ENCODE results near the gene MID2. TPM values are rescaled to one million over a fixed set of nuclear protein-coding genes. Genes with fewer than 3 reads are reported as not detected.

Gene MID2
- total RNA-seq, 5 donors from 2014 or later (not counting 1 experiment from before 2014, with no cell fraction given): 14.9 to 21.1 (median 16.0) TPM

- no peaks in the 10 kb centered on the region for H3K4me1 ChIP-seq (ENCODE audit: control insufficient read depth in 1 of 2, extremely low read depth in 1 of 2, insufficient read depth in 2 of 2, low read length in 2 of 2)
- H3K27ac ChIP-seq (ENCODE audit: low read length): no peak overlapping the region
- no peak for ATAC-seq (replicated peaks in 1 of 4)
- H3K4me1 Mint-ChIP-seq: no peaks in the 10 kb centered on the region
- CTCF ChIA-PET: interaction anchor here (0.6 to 0.7 kb wide), 4 partner anchors 24 to 965 kb away, joined by 3 to 6 read pairs (median 4); no protein-coding TSS in a partner anchor
- H3K4me3 ChIP-seq (ENCODE audit: control insufficient read depth in 1 of 2, extremely low read depth in 1 of 2, low read length in 1 of 2): no peak overlapping the region
- H3K4me3 Mint-ChIP-seq: no peak overlapping the region
- H3K27ac Mint-ChIP-seq: no peak overlapping the region
- H3K9me3 Mint-ChIP-seq: no peaks in the 10 kb centered on the region
- no CpG with 5 or more reads among the region's 5 CpGs for WGBS (ENCODE audit: insufficient coverage)
- H3K27me3 Mint-ChIP-seq: peaks cover 0 to 11% of the 10 kb centered on the region in 2 donors
- no peak for DNase-seq
- H3K36me3 ChIP-seq (ENCODE audit: control insufficient read depth in 2 of 2, extremely low read depth in 1 of 2, insufficient read depth in 1 of 2, low read length in 1 of 2): no peaks in the 10 kb centered on the region
- POLR2A ChIA-PET: no interaction called here
- peaks cover 38% of the 10 kb centered on the region for H3K36me3 Mint-ChIP-seq
- no peaks in the 10 kb centered on the region for H3K9me3 ChIP-seq
- H3K27me3 ChIP-seq (replicated peaks in 1 of 2; ENCODE audit: control insufficient read depth in 2 of 2, extremely low read depth in 1 of 2, insufficient read depth in 2 of 2, low read length in 1 of 2): no peaks in the 10 kb centered on the region
Measured at GRCh38 chrX:107857837-107858236, 32.2 kb downstream of the MID2 start.

- ATAC-seq (replicated peaks in 1 of 4): no peak
- WGBS (ENCODE audit: insufficient coverage): no CpG with 5 or more reads among the region's 4 CpGs
- Mint-ChIP-seq H3K27me3 (peaks cover 0 to 19% of the 10 kb centered on the region in 2 donors), H3K4me3 (no peak overlapping the region), H3K4me1 (peaks cover 0 to 3% (median 0%) of the 10 kb centered on the region in 3 donors), H3K36me3 (peaks cover 30% of the 10 kb centered on the region), H3K27ac (no peak overlapping the region), H3K9me3 (no peaks in the 10 kb centered on the region)
- Histone ChIP-seq H3K4me1 (ENCODE audit: control insufficient read depth in 1 of 2, extremely low read depth in 1 of 2, insufficient read depth in 2 of 2, low read length in 2 of 2) (no peaks in the 10 kb centered on the region), H3K27me3 (replicated peaks in 1 of 2; ENCODE audit: control insufficient read depth in 2 of 2, extremely low read depth in 1 of 2, insufficient read depth in 2 of 2, low read length in 1 of 2) (no peaks in the 10 kb centered on the region), H3K27ac (ENCODE audit: low read length) (no peak overlapping the region), H3K9me3 (no peaks in the 10 kb centered on the region), H3K36me3 (ENCODE audit: control insufficient read depth in 2 of 2, extremely low read depth in 1 of 2, insufficient read depth in 1 of 2, low read length in 1 of 2) (no peaks in the 10 kb centered on the region), H3K4me3 (ENCODE audit: control insufficient read depth in 1 of 2, extremely low read depth in 1 of 2, low read length in 1 of 2) (no peak overlapping the region)
- POLR2A ChIA-PET: no interaction called here
- CTCF ChIA-PET: no interaction called here
- DNase-seq: no peak
Measured at GRCh38 chrX:107861056-107861455, 35.4 kb downstream of the MID2 start.

GRCh38 chrX:107871136-107871535 is 45.5 kb downstream of the MID2 start:
- Mint-ChIP-seq H3K27ac (no peak overlapping the region), H3K27me3 (peaks cover 0 to 6% of the 10 kb centered on the region in 2 donors), H3K4me3 (no peak overlapping the region), H3K4me1 (peaks cover 0 to 9% (median 0%) of the 10 kb centered on the region in 3 donors), H3K36me3 (peaks cover 4% of the 10 kb centered on the region), H3K9me3 (no peaks in the 10 kb centered on the region)
- WGBS (ENCODE audit: insufficient coverage): no CpG with 5 or more reads among the region's 6 CpGs
- no peak for ATAC-seq (replicated peaks in 1 of 4)
- Histone ChIP-seq H3K4me3 (ENCODE audit: control insufficient read depth in 1 of 2, extremely low read depth in 1 of 2, low read length in 1 of 2) (no peak overlapping the region), H3K27ac (ENCODE audit: low read length) (no peak overlapping the region), H3K9me3 (no peaks in the 10 kb centered on the region), H3K36me3 (ENCODE audit: control insufficient read depth in 2 of 2, extremely low read depth in 1 of 2, insufficient read depth in 1 of 2, low read length in 1 of 2) (no peaks in the 10 kb centered on the region), H3K4me1 (ENCODE audit: control insufficient read depth in 1 of 2, extremely low read depth in 1 of 2, insufficient read depth in 2 of 2, low read length in 2 of 2) (no peaks in the 10 kb centered on the region), H3K27me3 (replicated peaks in 1 of 2; ENCODE audit: control insufficient read depth in 2 of 2, extremely low read depth in 1 of 2, insufficient read depth in 2 of 2, low read length in 1 of 2) (peaks cover 0 to 2% of the 10 kb centered on the region in 2 experiments)
- DNase-seq: no peak
- ChIA-PET CTCF (no interaction called here), POLR2A (interaction anchor here in 1 of 2 donors (1.0 kb wide), 1 partner anchor 322 kb away, joined by 5 read pairs; no protein-coding TSS in a partner anchor)

GRCh38 chrX:107878106-107878505 is 52.4 kb downstream of the MID2 start:
- WGBS (ENCODE audit: insufficient coverage): no CpG with 5 or more reads among the region's 5 CpGs
- DNase-seq (no peak), ATAC-seq (replicated peaks in 1 of 4) (no peak)
- no peaks in the 10 kb centered on the region for H3K9me3 Mint-ChIP-seq
- peaks cover 0 to 10% of the 10 kb centered on the region in 2 donors for H3K27me3 Mint-ChIP-seq
- Histone ChIP-seq H3K27ac (ENCODE audit: low read length) (no peak overlapping the region), H3K4me3 (ENCODE audit: control insufficient read depth in 1 of 2, extremely low read depth in 1 of 2, low read length in 1 of 2) (no peak overlapping the region), H3K4me1 (ENCODE audit: control insufficient read depth in 1 of 2, extremely low read depth in 1 of 2, insufficient read depth in 2 of 2, low read length in 2 of 2) (no peaks in the 10 kb centered on the region), H3K36me3 (ENCODE audit: control insufficient read depth in 2 of 2, extremely low read depth in 1 of 2, insufficient read depth in 1 of 2, low read length in 1 of 2) (no peaks in the 10 kb centered on the region), H3K9me3 (no peaks in the 10 kb centered on the region), H3K27me3 (replicated peaks in 1 of 2; ENCODE audit: control insufficient read depth in 2 of 2, extremely low read depth in 1 of 2, insufficient read depth in 2 of 2, low read length in 1 of 2) (no peaks in the 10 kb centered on the region)
- ChIA-PET POLR2A (no interaction called here), CTCF (no interaction called here)
- peaks cover 12% of the 10 kb centered on the region for H3K36me3 Mint-ChIP-seq
- no peak overlapping the region for H3K4me3 Mint-ChIP-seq
- H3K4me1 Mint-ChIP-seq: no peaks in the 10 kb centered on the region
- H3K27ac Mint-ChIP-seq: no peak overlapping the region

- Histone ChIP-seq H3K27ac (ENCODE audit: low read length) (no peak overlapping the region), H3K27me3 (replicated peaks in 1 of 2; ENCODE audit: control insufficient read depth in 2 of 2, extremely low read depth in 1 of 2, insufficient read depth in 2 of 2, low read length in 1 of 2) (no peaks in the 10 kb centered on the region), H3K4me3 (ENCODE audit: control insufficient read depth in 1 of 2, extremely low read depth in 1 of 2, low read length in 1 of 2) (no peak overlapping the region), H3K9me3 (no peaks in the 10 kb centered on the region), H3K4me1 (ENCODE audit: control insufficient read depth in 1 of 2, extremely low read depth in 1 of 2, insufficient read depth in 2 of 2, low read length in 2 of 2) (no peaks in the 10 kb centered on the region), H3K36me3 (ENCODE audit: control insufficient read depth in 2 of 2, extremely low read depth in 1 of 2, insufficient read depth in 1 of 2, low read length in 1 of 2) (no peaks in the 10 kb centered on the region)
- Mint-ChIP-seq H3K27me3 (peaks cover 0 to 11% of the 10 kb centered on the region in 2 donors), H3K4me3 (no peak overlapping the region), H3K36me3 (peaks cover 12% of the 10 kb centered on the region), H3K4me1 (no peaks in the 10 kb centered on the region), H3K9me3 (no peaks in the 10 kb centered on the region), H3K27ac (no peak overlapping the region)
- ATAC-seq (replicated peaks in 1 of 4) (no peak), DNase-seq (no peak)
- POLR2A ChIA-PET: interaction anchor here (0.6 kb wide), 2 partner anchors 568 to 626 kb away, joined by 3 read pairs; no protein-coding TSS in a partner anchor
- CTCF ChIA-PET: no interaction called here
- WGBS (ENCODE audit: insufficient coverage): 67% methylated on average over 3 of the region's 5 CpGs
Measured at GRCh38 chrX:107880054-107880610, 54.5 kb downstream of the MID2 start.

- no CpG with 5 or more reads among the region's 4 CpGs for WGBS (ENCODE audit: insufficient coverage)
- Mint-ChIP-seq H3K36me3 (peaks cover 15% of the 10 kb centered on the region), H3K9me3 (peaks cover 0 to 3% (median 2%) of the 10 kb centered on the region in 3 donors), H3K27ac (peak overlapping the region in 1 of 2 donors; percentile 66), H3K27me3 (peaks cover 0 to 16% of the 10 kb centered on the region in 2 donors), H3K4me3 (no peak overlapping the region), H3K4me1 (peaks cover 0 to 7% (median 5%) of the 10 kb centered on the region in 3 donors)
- DNase-seq (peak in 15 of 35 experiments; percentile 1 to 71 (median 10)), ATAC-seq (replicated peaks in 1 of 4) (peak in 3 of 4 experiments; percentile 53 to 74 (median 72))
- Histone ChIP-seq H3K9me3 (no peaks in the 10 kb centered on the region), H3K27me3 (replicated peaks in 1 of 2; ENCODE audit: control insufficient read depth in 2 of 2, extremely low read depth in 1 of 2, insufficient read depth in 2 of 2, low read length in 1 of 2) (no peaks in the 10 kb centered on the region), H3K27ac (ENCODE audit: low read length) (no peak overlapping the region), H3K4me3 (ENCODE audit: control insufficient read depth in 1 of 2, extremely low read depth in 1 of 2, low read length in 1 of 2) (no peak overlapping the region), H3K36me3 (ENCODE audit: control insufficient read depth in 2 of 2, extremely low read depth in 1 of 2, insufficient read depth in 1 of 2, low read length in 1 of 2) (no peaks in the 10 kb centered on the region), H3K4me1 (ENCODE audit: control insufficient read depth in 1 of 2, extremely low read depth in 1 of 2, insufficient read depth in 2 of 2, low read length in 2 of 2) (no peaks in the 10 kb centered on the region)
- POLR2A ChIA-PET: no interaction called here
- CTCF ChIA-PET: interaction anchor here (0.6 to 1.7 kb wide), 12 partner anchors 10 to 1956 kb away, joined by 3 to 10 read pairs (median 4); no protein-coding TSS in a partner anchor
Measured at GRCh38 chrX:107894038-107894437, 68.4 kb downstream of the MID2 start.

All from T-cell (primary cell).